ENCODE results near the gene LPAR1. TPM values are rescaled to one million over a fixed set of nuclear protein-coding genes. Genes with fewer than 3 reads are reported as not detected.

LPAR1 gene
- total and polyA plus RNA-seq, 2 of the 8 experiments (the other 6 are each of a cell fraction or from before 2014, with no cell fraction given) = 3.4 to 5.1 TPM

DNA sequence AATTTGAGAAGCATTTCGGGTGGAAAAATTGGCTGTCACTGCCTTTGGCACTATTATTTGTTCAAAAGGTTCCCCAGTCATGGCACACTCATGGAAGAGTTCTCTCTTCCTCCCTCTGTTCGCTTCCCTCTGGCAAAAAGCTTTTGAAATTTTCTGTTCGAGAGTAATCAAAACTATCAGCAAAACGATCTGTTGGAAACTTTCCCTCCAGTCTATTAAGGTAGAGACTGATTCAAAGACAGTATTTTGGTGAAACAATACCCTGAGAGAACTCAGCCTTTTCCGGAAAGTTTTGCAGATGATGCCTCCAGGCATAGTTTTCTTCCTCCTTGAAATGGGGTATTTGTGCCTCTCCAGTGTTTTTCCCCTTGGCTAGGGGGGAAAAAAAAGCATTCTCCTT lies 3.6 kb upstream of the LPAR1 start (continued):
- TF ChIP-seq CBX5 (IDR thresholded peaks at IDR 0.05; ENCODE audit: low read depth, low read length) = no peak
- TF ChIP-seq RXRA (IDR thresholded peaks at IDR 0.05; ENCODE audit: insufficient read depth, low read depth, low read length) = no peak
- TF ChIP-seq, protein P1, sequence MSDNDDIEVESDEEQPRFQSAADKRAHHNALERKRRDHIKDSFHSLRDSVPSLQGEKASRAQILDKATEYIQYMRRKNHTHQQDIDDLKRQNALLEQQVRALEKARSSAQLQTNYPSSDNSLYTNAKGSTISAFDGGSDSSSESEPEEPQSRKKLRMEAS (IDR thresholded peaks at IDR 0.05) = no peak
- no peak for TF ChIP-seq KDM5A (IDR thresholded peaks at IDR 0.05; ENCODE audit: low read length)
- no peak for TF ChIP-seq SP4 (IDR thresholded peaks at IDR 0.05; ENCODE audit: low read length)
- no peak for TF ChIP-seq EGR1 (IDR thresholded peaks at IDR 0.05; ENCODE audit: borderline replicate concordance, low read depth, low read length)
- TF ChIP-seq CREB1 (IDR thresholded peaks at IDR 0.05) = no peak
